CD4-positive, alpha-beta T cell (primary cell): Measurements from ENCODE around the gene RGS1. TPM values are rescaled to one million over a fixed set of nuclear protein-coding genes. Genes with fewer than 3 reads are reported as not detected.

Experiments
- ATAC-seq: fragments of 200-7000 bp; cut with Tn5 transposase; one replicate; pipeline ENCODE4 v1.10.0; 2022; ENCODE audit warnings: mild to moderate bottlenecking; ENCODE audit not compliant: poor library complexity
- CTCF ChIA-PET: fragments of 350-600 bp; sonication (Branson Sonifier 250); formaldehyde crosslinking; loops from one replicate; lab custom pipeline; 2021; ENCODE audit warnings: antibody characterized with exemption, inconsistent platforms; lab: Charles Lee
- POLR2A ChIA-PET: fragments of 350-600 bp; sonication (Branson Sonifier 250); formaldehyde crosslinking; loops from one replicate; lab custom pipeline; 2021; ENCODE audit warnings: antibody characterized with exemption, inconsistent platforms; lab: Charles Lee
- DNase-seq, 14 experiments: peaks; one replicate each; pipeline ENCODE4 v3.0.0-alpha.2; 2013 to 2020; ENCODE audit warnings: mixed read lengths in 2 of 14
- H3K27ac ChIP-seq, 2 donors: one replicate each; pipeline versions ENCODE4 v1.5.1 to v1.7.0; 2013; ENCODE audit warnings: low read length in 2 of 2, low read depth in 1 of 2, mild to moderate bottlenecking in 1 of 2
- H3K27me3 ChIP-seq, 2 experiments: 1 replicate in 1 of 2; 2 replicates in 1 of 2; pipeline versions ENCODE4 v1.6.1 to v1.7.0; 2013; ENCODE audit warnings: low read length in 2 of 2, control low read depth in 1 of 2, mild to moderate bottlenecking in 1 of 2, moderate library complexity in 1 of 2; ENCODE audit not compliant: insufficient read depth in 2 of 2, control insufficient read depth in 1 of 2
- H3K36me3 ChIP-seq: one replicate; pipeline ENCODE4 v1.6.1; 2013; ENCODE audit warnings: low read length, control low read depth; ENCODE audit not compliant: insufficient read depth
- H3K4me1 ChIP-seq: one replicate; pipeline ENCODE4 v1.6.1; 2013; ENCODE audit warnings: low read length, control low read depth; ENCODE audit not compliant: insufficient read depth
- H3K4me3 ChIP-seq: one replicate; pipeline ENCODE4 v1.5.1; 2013; ENCODE audit warnings: mild to moderate bottlenecking, low read length, moderate library complexity
- H3K9me3 ChIP-seq, 2 experiments: 1 replicate in 1 of 2; 2 replicates in 1 of 2; pipeline versions ENCODE4 v1.6.1 to v1.7.0; 2013; ENCODE audit warnings: low read length in 2 of 2, mild to moderate bottlenecking in 2 of 2, control low read depth in 1 of 2, moderate library complexity in 1 of 2; ENCODE audit not compliant: control insufficient read depth in 1 of 2, insufficient read depth in 1 of 2
- H3K27ac Mint-ChIP-seq: one replicate; pipeline ENCODE4 v1.8.0; 2020; ENCODE audit warnings: mixed read lengths
- H3K27me3 Mint-ChIP-seq: one replicate; pipeline ENCODE4 v1.8.0; 2021; ENCODE audit warnings: mixed read lengths
- H3K36me3 Mint-ChIP-seq: one replicate; pipeline ENCODE4 v1.8.0; 2021; ENCODE audit warnings: low read depth, mixed read lengths
- H3K4me1 Mint-ChIP-seq: one replicate; pipeline ENCODE4 v1.8.0; 2021; ENCODE audit warnings: low read depth, mixed read lengths
- H3K4me3 Mint-ChIP-seq: one replicate; pipeline ENCODE4 v1.8.0; 2020; ENCODE audit warnings: mild to moderate bottlenecking, mixed read lengths
- H3K9me3 Mint-ChIP-seq: one replicate; pipeline ENCODE4 v1.8.0; 2020; ENCODE audit warnings: mixed read lengths
- intact Hi-C, 2 experiments: fragments of 100-400 bp; cut with DNase I in 1 of 2; cut with micrococcal nuclease in 1 of 2; formaldehyde crosslinking; loops; one replicate each; pipeline versions ENCODE4 v1.15.1 to v1.9.0; 2023 to 2025; cut with DNase I, micrococcal nuclease
- total RNA-seq, 174 experiments: library from RNA in 2 of 174; stranded (reverse) in 2 of 174; gene quantifications; one replicate each; pipeline ENCODE4 v1.2.3 and lab custom pipeline; 2021 to 2026
- TF ChIP-seq, protein P1 (sequence below): fragments of 200-600 bp; IDR thresholded peaks from one replicate; pipeline ENCODE4 v1.8.0; 2022; ENCODE audit warnings: antibody characterized with exemption, mild to moderate bottlenecking

The RGS1 gene
- total RNA-seq, 2 experiments from 2014 or later, result 428 to 429 TPM

DNA sequence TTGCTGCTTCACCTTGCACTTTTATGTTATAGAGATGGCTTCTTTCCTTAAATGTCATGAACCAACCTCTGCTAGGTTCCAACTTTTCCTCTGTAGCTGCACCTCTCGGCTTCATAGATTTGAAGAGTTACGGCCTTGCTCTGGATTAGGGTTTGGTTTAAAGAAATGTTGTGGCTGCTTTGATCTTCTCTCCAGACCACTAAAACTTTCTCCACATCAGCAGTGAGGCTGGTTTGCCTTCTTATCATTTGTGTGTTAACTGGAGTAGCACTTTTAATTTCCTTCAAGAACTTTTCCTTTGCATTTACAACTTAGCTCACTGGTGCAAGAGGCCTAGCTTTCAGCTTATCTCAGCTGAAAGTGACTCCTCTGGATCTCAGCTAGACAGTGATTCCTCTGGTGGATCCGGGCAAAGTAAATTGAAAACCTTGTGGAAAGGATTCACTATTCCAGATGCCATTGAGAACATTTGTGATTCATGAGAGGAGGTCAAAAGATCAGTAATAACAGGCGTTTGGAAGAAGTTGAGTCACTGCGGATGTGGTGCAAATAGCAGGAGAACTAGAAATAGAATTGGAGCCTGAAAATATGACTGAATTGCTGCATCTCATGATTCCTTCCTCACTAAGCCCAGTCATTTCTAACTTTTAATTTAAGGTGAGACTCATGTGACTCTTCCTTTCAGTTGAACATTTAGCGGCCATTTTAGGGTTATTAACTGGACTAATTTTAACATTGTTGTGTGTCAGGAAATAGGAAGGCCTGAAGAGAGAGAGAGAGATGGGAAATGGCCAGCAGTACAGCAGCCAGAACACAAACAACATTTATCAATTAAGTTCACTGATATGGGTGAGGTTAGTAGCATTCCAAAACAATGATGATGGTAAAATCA is 16.2 kb upstream of the RGS1 start:
- peak; percentile 17 for ATAC-seq
- Histone ChIP-seq H3K36me3 (no peaks in the 10 kb centered on the region), H3K9me3 (no peaks in the 10 kb centered on the region), H3K27ac (no peak overlapping the region), H3K4me3 (no peak overlapping the region), H3K4me1 (no peaks in the 10 kb centered on the region), H3K27me3 (no peaks in the 10 kb centered on the region)
- Mint-ChIP-seq H3K27ac (no peak overlapping the region), H3K36me3 (no peaks in the 10 kb centered on the region), H3K4me1 (peaks cover 10% of the 10 kb centered on the region), H3K27me3 (no peaks in the 10 kb centered on the region), H3K9me3 (no peaks in the 10 kb centered on the region), H3K4me3 (no peak overlapping the region)
- peak in 1 of 14 experiments; percentile 57 for DNase-seq
- CTCF ChIA-PET, result interaction anchor here (0.8 to 1.5 kb wide), 2 partner anchors 9 to 18 kb away, joined by 3 to 4 read pairs; no protein-coding TSS in a partner anchor
- intact Hi-C loops, result loop anchor here in 1 of 2 experiments (5.0 kb wide), 1 partner anchor 32 kb away; no protein-coding TSS in a partner anchor
- TF ChIP-seq, protein P1, sequence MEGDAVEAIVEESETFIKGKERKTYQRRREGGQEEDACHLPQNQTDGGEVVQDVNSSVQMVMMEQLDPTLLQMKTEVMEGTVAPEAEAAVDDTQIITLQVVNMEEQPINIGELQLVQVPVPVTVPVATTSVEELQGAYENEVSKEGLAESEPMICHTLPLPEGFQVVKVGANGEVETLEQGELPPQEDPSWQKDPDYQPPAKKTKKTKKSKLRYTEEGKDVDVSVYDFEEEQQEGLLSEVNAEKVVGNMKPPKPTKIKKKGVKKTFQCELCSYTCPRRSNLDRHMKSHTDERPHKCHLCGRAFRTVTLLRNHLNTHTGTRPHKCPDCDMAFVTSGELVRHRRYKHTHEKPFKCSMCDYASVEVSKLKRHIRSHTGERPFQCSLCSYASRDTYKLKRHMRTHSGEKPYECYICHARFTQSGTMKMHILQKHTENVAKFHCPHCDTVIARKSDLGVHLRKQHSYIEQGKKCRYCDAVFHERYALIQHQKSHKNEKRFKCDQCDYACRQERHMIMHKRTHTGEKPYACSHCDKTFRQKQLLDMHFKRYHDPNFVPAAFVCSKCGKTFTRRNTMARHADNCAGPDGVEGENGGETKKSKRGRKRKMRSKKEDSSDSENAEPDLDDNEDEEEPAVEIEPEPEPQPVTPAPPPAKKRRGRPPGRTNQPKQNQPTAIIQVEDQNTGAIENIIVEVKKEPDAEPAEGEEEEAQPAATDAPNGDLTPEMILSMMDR, result no peak
- POLR2A ChIA-PET, result no interaction called here

DNA sequence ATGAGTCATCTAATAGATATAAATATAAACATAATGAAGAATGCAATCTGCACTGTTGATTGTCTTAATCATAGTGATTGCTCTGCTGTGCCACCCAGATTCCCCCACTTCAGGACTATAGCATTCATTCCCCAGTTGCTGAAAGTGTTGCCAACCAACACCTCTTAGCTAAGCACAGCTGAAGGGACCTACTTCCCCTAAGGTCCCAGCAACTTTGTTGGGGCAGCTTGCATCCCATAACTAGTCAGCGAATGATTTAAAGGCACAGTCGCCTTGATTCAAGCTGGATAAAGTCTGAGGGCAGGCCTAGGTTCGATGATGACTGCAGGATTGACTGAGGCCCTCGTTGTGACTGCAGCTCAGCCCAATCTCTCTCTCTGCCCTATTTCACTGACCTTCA is 14.3 kb upstream of the RGS1 start:
- no peak overlapping the region for H3K27ac Mint-ChIP-seq
- no peaks in the 10 kb centered on the region for H3K9me3 Mint-ChIP-seq
- H3K4me1 Mint-ChIP-seq, result peaks cover 27% of the 10 kb centered on the region
- Histone ChIP-seq H3K27ac (no peak overlapping the region), H3K4me3 (no peak overlapping the region), H3K4me1 (no peaks in the 10 kb centered on the region), H3K27me3 (no peaks in the 10 kb centered on the region), H3K36me3 (no peaks in the 10 kb centered on the region), H3K9me3 (no peaks in the 10 kb centered on the region)
- H3K4me3 Mint-ChIP-seq, result no peak overlapping the region
- TF ChIP-seq, protein P1, result no peak
- DNase-seq, result no peak
- no peaks in the 10 kb centered on the region for H3K27me3 Mint-ChIP-seq
- no peak for ATAC-seq
- intact Hi-C loops, result loop anchor here in 1 of 2 experiments (5.0 kb wide), 1 partner anchor 34 kb away; no protein-coding TSS in a partner anchor
- CTCF ChIA-PET, result no interaction called here
- H3K36me3 Mint-ChIP-seq, result no peaks in the 10 kb centered on the region
- POLR2A ChIA-PET, result no interaction called here

DNA sequence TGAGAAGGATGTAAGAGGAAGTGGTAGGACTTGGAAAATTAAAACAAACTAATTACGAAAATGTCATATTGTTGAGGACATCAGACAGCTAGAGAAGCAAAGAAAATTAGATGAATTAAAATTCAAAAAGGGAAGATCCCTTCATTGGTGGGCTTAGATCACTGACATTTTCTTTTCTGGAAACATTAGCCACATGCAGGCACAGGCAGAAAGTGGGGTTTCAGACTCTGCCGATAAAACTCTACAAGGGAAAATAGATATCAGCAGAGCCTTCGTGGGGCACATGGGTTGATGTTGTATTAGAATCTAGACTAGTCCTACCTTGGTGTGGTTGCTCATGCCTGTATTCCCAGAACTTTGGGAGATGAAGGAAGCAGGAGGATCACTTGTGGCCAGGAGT is 12.4 kb upstream of the RGS1 start:
- Mint-ChIP-seq H3K4me3 (no peak overlapping the region), H3K36me3 (no peaks in the 10 kb centered on the region), H3K27ac (no peak overlapping the region), H3K9me3 (no peaks in the 10 kb centered on the region), H3K4me1 (peaks cover 45% of the 10 kb centered on the region), H3K27me3 (no peaks in the 10 kb centered on the region)
- DNase-seq (no peak), ATAC-seq (no peak)
- Histone ChIP-seq H3K4me1 (no peaks in the 10 kb centered on the region), H3K4me3 (no peak overlapping the region), H3K9me3 (no peaks in the 10 kb centered on the region), H3K27ac (no peak overlapping the region), H3K36me3 (no peaks in the 10 kb centered on the region), H3K27me3 (no peaks in the 10 kb centered on the region)
- CTCF ChIA-PET, result no interaction called here
- TF ChIP-seq, protein P1, result no peak
- POLR2A ChIA-PET, result interaction anchor here (0.9 kb wide), 1 partner anchor 9 kb away, joined by 3 read pairs; no protein-coding TSS in a partner anchor
- intact Hi-C loops, result loop anchor here in 1 of 2 experiments (5.0 kb wide), 1 partner anchor 36 kb away; no protein-coding TSS in a partner anchor
